ENCODE results near the gene PTGR1.
A peak's percentile ranks its signal among the peaks of the same experiment; 100 is the strongest.

Gene PTGR1

GRCh38 chr9:111601237-111602018 is 2.0 kb upstream of the PTGR1 start:
- H3K4me1 ChIP-seq = no peaks in the 10 kb centered on the region
- no peak overlapping the region for H3K4me3 ChIP-seq (ENCODE audit: low read depth, low read length)
- no peaks in the 10 kb centered on the region for H3K9me3 ChIP-seq (ENCODE audit: control insufficient read depth, low read length)
- H2AFZ ChIP-seq = peak overlapping the region; percentile 15
- H3K9ac ChIP-seq = no peak overlapping the region
- no peaks in the 10 kb centered on the region for H3K27me3 ChIP-seq (ENCODE audit: control insufficient read depth, insufficient read depth, low read length)
- TF ChIP-seq CTCF (IDR thresholded peaks at IDR 0.05) = no peak
- H3K4me2 ChIP-seq (ENCODE audit: low read length) = no peak overlapping the region
- no peaks in the 10 kb centered on the region for H3K79me2 ChIP-seq
- no peak overlapping the region for H3K27ac ChIP-seq
- H3K36me3 ChIP-seq (ENCODE audit: control insufficient read depth, insufficient read depth, low read length) = no peaks in the 10 kb centered on the region

GRCh38 chr9:111599955-111600343 is 502 bp upstream of the PTGR1 start:
- Histone ChIP-seq H3K4me2 (ENCODE audit: low read length) (peak overlapping the region; percentile 86), H3K4me1 (no peaks in the 10 kb centered on the region), H3K9ac (no peak overlapping the region), H3K27me3 (ENCODE audit: control insufficient read depth, insufficient read depth, low read length) (no peaks in the 10 kb centered on the region), H3K27ac (no peak overlapping the region), H2AFZ (peak overlapping the region; percentile 96), H3K36me3 (ENCODE audit: control insufficient read depth, insufficient read depth, low read length) (no peaks in the 10 kb centered on the region), H3K79me2 (no peaks in the 10 kb centered on the region), H3K9me3 (ENCODE audit: control insufficient read depth, low read length) (no peaks in the 10 kb centered on the region), H3K4me3 (ENCODE audit: low read depth, low read length) (peak overlapping the region; percentile 57)
- TF ChIP-seq CTCF (IDR thresholded peaks at IDR 0.05) = no peak

GRCh38 chr9:111598733-111599091 is 735 bp downstream of the PTGR1 start:
- peak overlapping the region; percentile 78 for H3K27ac ChIP-seq
- H3K9me3 ChIP-seq (ENCODE audit: control insufficient read depth, low read length) = no peaks in the 10 kb centered on the region
- no peak overlapping the region for H3K9ac ChIP-seq
- no peaks in the 10 kb centered on the region for H3K4me1 ChIP-seq
- peak overlapping the region; percentile 86 for H3K4me2 ChIP-seq (ENCODE audit: low read length)
- H3K36me3 ChIP-seq (ENCODE audit: control insufficient read depth, insufficient read depth, low read length) = no peaks in the 10 kb centered on the region
- no peaks in the 10 kb centered on the region for H3K79me2 ChIP-seq
- peak overlapping the region; percentile 96 for H2AFZ ChIP-seq
- no peaks in the 10 kb centered on the region for H3K27me3 ChIP-seq (ENCODE audit: control insufficient read depth, insufficient read depth, low read length)
- TF ChIP-seq CTCF (IDR thresholded peaks at IDR 0.05) = no peak
- peak overlapping the region; percentile 57 for H3K4me3 ChIP-seq (ENCODE audit: low read depth, low read length)

- Histone ChIP-seq H3K36me3 (ENCODE audit: control insufficient read depth, insufficient read depth, low read length) (no peaks in the 10 kb centered on the region), H3K9me3 (ENCODE audit: control insufficient read depth, low read length) (no peaks in the 10 kb centered on the region), H3K79me2 (no peaks in the 10 kb centered on the region), H3K4me2 (ENCODE audit: low read length) (peak overlapping the region; percentile 86), H3K27me3 (ENCODE audit: control insufficient read depth, insufficient read depth, low read length) (no peaks in the 10 kb centered on the region), H2AFZ (peak overlapping the region; percentile 96), H3K27ac (peak overlapping the region; percentile 78), H3K4me1 (no peaks in the 10 kb centered on the region), H3K4me3 (ENCODE audit: low read depth, low read length) (peak overlapping the region; percentile 57), H3K9ac (no peak overlapping the region)
- TF ChIP-seq CTCF (IDR thresholded peaks at IDR 0.05) = peak; percentile 74
Measured at GRCh38 chr9:111597852-111598732, 1.4 kb downstream of the PTGR1 start.

All from parathyroid adenoma (tissue), 2 donors.